22Rv1 (cell line): ENCODE data around the gene CDKAL1.

ENCODE experiments used
- CTCF ChIP-seq: fragments of 450-650 bp; IDR thresholded peaks from 2 replicates; pipeline ENCODE4 v1.5.1; 2017; ENCODE audit warnings: mild to moderate bottlenecking
- ZFX ChIP-seq: fragments of 450-650 bp; IDR thresholded peaks from 2 replicates; pipeline ENCODE4 v1.6.1; 2017; ENCODE audit warnings: antibody characterized with exemption, borderline replicate concordance

DNA sequence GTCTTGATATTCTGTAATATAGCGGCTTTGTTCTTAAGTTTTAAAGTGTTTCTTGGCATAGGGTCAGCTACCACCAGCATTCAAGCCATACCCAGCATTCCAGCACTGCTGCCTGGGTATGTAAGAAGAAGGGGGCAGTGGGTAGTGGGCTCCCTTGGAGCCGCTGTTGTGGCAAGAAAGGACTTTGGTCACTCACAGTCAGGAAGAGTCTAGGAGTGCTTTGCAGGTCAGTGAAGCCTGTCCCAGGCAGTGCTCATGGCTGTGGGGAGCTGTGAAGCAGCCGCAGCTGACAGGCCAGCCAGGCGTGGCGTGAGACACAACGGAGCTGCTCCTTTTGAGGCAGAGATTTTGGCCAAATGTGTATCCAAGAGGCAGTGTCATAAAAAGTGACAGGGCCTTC is 512.0 kb downstream of the CDKAL1 start:
- TF ChIP-seq CTCF (no peak), ZFX (no peak)
